Measurements from ENCODE around the gene TMEM218.

GRCh38 chr11:125114518-125114917 is 3.1 kb upstream of the TMEM218 start:
- no peak for TF ChIP-seq CTCF (IDR thresholded peaks at IDR 0.05)
- TF ChIP-seq POLR2A (IDR thresholded peaks at IDR 0.05), result no peak

Data from stomach (tissue), 4 donors.